ENCODE results near the gene ATAD2B. TPM values are rescaled to one million over a fixed set of nuclear protein-coding genes. Genes with fewer than 3 reads are reported as not detected.

ATAD2B gene
- total RNA-seq, 3 donors from 2014 or later, result 25.8 to 38.5 (median 27.9) TPM

- Histone ChIP-seq H3K36me3 (ENCODE audit: low read depth) (no peaks in the 10 kb centered on the region), H3K4me1 (ENCODE audit: low read depth) (no peaks in the 10 kb centered on the region), H3K4me3 (no peak overlapping the region), H3K9me3 (no peaks in the 10 kb centered on the region)
- TF ChIP-seq, protein P1, sequence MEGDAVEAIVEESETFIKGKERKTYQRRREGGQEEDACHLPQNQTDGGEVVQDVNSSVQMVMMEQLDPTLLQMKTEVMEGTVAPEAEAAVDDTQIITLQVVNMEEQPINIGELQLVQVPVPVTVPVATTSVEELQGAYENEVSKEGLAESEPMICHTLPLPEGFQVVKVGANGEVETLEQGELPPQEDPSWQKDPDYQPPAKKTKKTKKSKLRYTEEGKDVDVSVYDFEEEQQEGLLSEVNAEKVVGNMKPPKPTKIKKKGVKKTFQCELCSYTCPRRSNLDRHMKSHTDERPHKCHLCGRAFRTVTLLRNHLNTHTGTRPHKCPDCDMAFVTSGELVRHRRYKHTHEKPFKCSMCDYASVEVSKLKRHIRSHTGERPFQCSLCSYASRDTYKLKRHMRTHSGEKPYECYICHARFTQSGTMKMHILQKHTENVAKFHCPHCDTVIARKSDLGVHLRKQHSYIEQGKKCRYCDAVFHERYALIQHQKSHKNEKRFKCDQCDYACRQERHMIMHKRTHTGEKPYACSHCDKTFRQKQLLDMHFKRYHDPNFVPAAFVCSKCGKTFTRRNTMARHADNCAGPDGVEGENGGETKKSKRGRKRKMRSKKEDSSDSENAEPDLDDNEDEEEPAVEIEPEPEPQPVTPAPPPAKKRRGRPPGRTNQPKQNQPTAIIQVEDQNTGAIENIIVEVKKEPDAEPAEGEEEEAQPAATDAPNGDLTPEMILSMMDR (IDR thresholded peaks at IDR 0.05), result no peak
- no peak for ATAC-seq
- DNase-seq, result no peak
- intact Hi-C loops (cut with DNase I, micrococcal nuclease), result no loop called here
Observed at GRCh38 chr2:23713351-23713750, 213.6 kb downstream of the ATAD2B start.

GRCh38 chr2:23712756-23713151 lies 214.2 kb downstream of the ATAD2B start:
- no peak for ATAC-seq
- H3K36me3 ChIP-seq (ENCODE audit: low read depth), result no peaks in the 10 kb centered on the region
- no peak overlapping the region for H3K4me3 ChIP-seq
- no peaks in the 10 kb centered on the region for H3K9me3 ChIP-seq
- DNase-seq, result no peak
- H3K4me1 ChIP-seq (ENCODE audit: low read depth), result no peaks in the 10 kb centered on the region
- TF ChIP-seq, protein P1 (IDR thresholded peaks at IDR 0.05), result no peak
- intact Hi-C loops (cut with DNase I, micrococcal nuclease), result no loop called here

- H3K36me3 ChIP-seq (ENCODE audit: low read depth), result no peaks in the 10 kb centered on the region
Observed at GRCh38 chr2:23711979-23712755, 214.8 kb downstream of the ATAD2B start.

DNA sequence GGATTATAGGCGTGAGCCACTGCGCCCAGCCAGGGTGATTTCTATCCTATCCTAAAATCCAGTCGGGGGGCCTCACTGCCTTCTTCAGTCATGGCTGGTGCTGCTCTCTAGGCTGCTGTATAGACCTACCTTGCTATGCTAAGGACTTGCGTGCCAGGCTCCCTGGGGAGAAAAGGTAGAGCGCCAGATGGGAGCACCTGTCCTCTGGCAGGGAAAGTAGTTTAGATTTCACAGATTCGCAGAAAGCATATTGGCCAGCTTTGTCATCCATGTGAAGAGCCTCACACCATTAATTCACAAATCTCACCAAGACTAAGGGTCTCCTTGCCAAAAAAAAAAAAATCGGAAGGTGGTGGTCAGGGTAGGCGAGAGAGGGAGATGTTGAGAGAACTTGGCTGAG lies 217.6 kb downstream of the ATAD2B start:
- ATAC-seq (no peak), DNase-seq (no peak)
- no peak overlapping the region for H3K4me3 ChIP-seq
- H3K4me1 ChIP-seq (ENCODE audit: low read depth), result no peaks in the 10 kb centered on the region
- TF ChIP-seq, protein P1 (IDR thresholded peaks at IDR 0.05), result no peak
- H3K36me3 ChIP-seq (ENCODE audit: low read depth), result no peaks in the 10 kb centered on the region
- H3K9me3 ChIP-seq, result no peaks in the 10 kb centered on the region
- intact Hi-C loops (cut with DNase I, micrococcal nuclease), result no loop called here

More at GRCh38 chr2:23711979-23712755, 214.8 kb downstream of the ATAD2B start:
- intact Hi-C loops (cut with DNase I, micrococcal nuclease), result no loop called here
- Histone ChIP-seq H3K4me1 (ENCODE audit: low read depth) (no peaks in the 10 kb centered on the region), H3K9me3 (no peaks in the 10 kb centered on the region), H3K4me3 (no peak overlapping the region)
- TF ChIP-seq, protein P1 (IDR thresholded peaks at IDR 0.05), result no peak
- ATAC-seq, result no peak
- no peak for DNase-seq

DNA sequence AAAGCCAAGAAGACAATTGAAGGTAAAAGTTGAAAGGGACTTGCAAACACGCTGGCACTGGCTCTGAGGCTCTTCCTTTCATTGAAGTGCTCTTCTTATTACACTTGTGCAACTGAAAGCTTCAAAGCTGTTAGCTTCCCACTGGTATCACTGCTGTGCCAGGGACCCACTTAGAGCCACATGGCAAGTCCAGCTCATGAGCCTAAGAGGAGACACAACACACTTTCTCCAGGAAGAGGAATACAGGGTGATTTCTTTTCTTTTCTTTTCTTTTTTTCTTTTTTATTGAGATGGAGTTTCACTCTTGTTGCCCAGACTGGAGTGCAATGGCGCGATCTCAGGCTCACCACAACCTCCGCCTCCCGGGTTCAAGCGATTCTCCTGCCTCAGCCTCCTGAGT lies 218.2 kb downstream of the ATAD2B start:
- Histone ChIP-seq H3K4me1 (ENCODE audit: low read depth) (no peaks in the 10 kb centered on the region), H3K9me3 (no peaks in the 10 kb centered on the region), H3K36me3 (ENCODE audit: low read depth) (no peaks in the 10 kb centered on the region), H3K4me3 (no peak overlapping the region)
- intact Hi-C loops (cut with DNase I, micrococcal nuclease), result no loop called here
- no peak for ATAC-seq
- TF ChIP-seq, protein P1 (IDR thresholded peaks at IDR 0.05), result no peak
- DNase-seq, result no peak

Data from mucosa of descending colon (tissue), 3 donors.